ENCODE results near the gene NPRL2. TPM values are rescaled to one million over a fixed set of nuclear protein-coding genes. Genes with fewer than 3 reads are reported as not detected.

The NPRL2 gene
- total and polyA plus RNA-seq, 9 of the 15 experiments (the other 6 are each of a cell fraction or from before 2014, with no cell fraction given), result 17.4 to 40.4 (median 24.4) TPM

GRCh38 chr3:50392101-50392715 is 41.6 kb upstream of the NPRL2 start (continued):
- TF ChIP-seq ZC3H11A (IDR thresholded peaks at IDR 0.05; ENCODE audit: low read depth, low read length) (no peak), SIRT6 (IDR thresholded peaks at IDR 0.05; ENCODE audit: low read depth, low read length) (no peak), ZNF57 (CRISPR knock-in tag; IDR thresholded peaks at IDR 0.05) (no peak)

DNA sequence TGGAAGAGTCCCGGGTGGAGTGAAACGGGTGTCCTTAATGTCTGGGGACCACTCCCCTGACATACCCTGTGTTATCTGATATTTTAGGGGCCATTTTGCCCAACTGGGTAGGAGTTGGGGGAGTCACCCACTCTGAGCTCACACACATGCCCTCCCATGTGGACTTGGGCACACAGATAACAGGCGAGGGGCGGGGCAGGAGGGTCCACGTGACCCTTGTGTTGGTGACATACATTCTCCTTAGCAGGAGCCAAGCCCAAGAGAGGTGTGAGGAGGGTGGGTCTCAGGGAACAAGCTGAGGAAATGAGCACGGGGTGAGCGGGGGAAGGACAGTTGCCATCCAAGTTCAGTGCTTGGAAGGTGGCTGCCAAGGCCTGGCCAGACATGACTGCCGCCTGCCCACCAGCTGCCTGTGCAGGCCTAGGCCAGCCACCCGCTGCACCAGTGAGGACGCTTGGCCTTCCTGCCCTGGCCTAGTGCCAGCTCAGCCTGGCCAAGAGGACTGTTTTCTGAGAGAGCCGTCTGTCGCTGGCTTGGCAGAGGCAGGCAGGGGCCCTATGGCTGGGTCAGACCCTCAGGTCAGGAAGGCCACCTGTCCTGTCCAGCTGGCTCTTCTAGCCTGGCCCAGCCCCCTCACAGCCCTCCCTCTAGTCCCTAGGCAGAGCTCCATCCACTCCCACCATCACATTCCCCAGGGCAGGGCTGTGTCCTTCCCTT is 40.1 kb upstream of the NPRL2 start:
- intact Hi-C loops (cut with micrococcal nuclease), result no loop called here
- no peaks in the 10 kb centered on the region for H3K79me2 ChIP-seq (ENCODE audit: control insufficient read depth, insufficient read depth, low read length)
- DNase-seq (ENCODE audit: extremely low read depth in 1 of 4, low spot score in 3 of 4), result peak in 3 of 4 experiments; percentile 20 to 28 (median 24)
- in situ Hi-C loops (cut with MboI), result no loop called here
- WGBS (ENCODE audit: insufficient coverage, low coverage, missing lambda C conversion rate), result 10% methylated on average over 6 of the region's 12 CpGs
- peaks cover 0 to 18% of the 10 kb centered on the region in 2 experiments; a peak in 4 of 5 replicates for H3K27me3 ChIP-seq (ENCODE audit: control insufficient read depth in 2 of 2, insufficient read depth in 2 of 2, low read length in 2 of 2)
- FAIRE-seq, result no peak
- no peaks in the 10 kb centered on the region for H3K9me1 ChIP-seq (ENCODE audit: control insufficient read depth, insufficient read depth, low read length)
- ChIA-PET POLR2A (interaction anchor here (0.7 kb wide), 1 partner anchor 196 kb away, joined by 3 read pairs; no protein-coding TSS in a partner anchor), CTCF (ENCODE audit: low intra/inter-chr PET ratio) (no interaction called here)
- no peak overlapping the region for H3K4me2 ChIP-seq (ENCODE audit: insufficient read depth, low read length)
- no peak overlapping the region for H3K27ac ChIP-seq (ENCODE audit: extremely low read depth, low read depth, low read length)
- peaks cover 4 to 40% of the 10 kb centered on the region in 2 experiments; a peak in 2 of 5 replicates for H3K4me1 ChIP-seq (replicated peaks in 1 of 2; ENCODE audit: control insufficient read depth in 2 of 2, insufficient read depth in 2 of 2, low read length in 2 of 2)
- no peak overlapping the region for H2AFZ ChIP-seq (ENCODE audit: low read depth, low read length)
- no peaks in the 10 kb centered on the region for H3K9me3 ChIP-seq (replicated peaks; ENCODE audit: control insufficient read depth, insufficient read depth, low read depth, low read length)
- ATAC-seq, result 0 out of 3 replicates have a peak, but pooled peaks have one; percentile 21
- BruUV-seq (replicated peaks), result no TSS peak
- H3K4me3 ChIP-seq, result no peak overlapping the region
- H3K9ac ChIP-seq (ENCODE audit: insufficient read depth in 1 of 2, low read depth in 2 of 2, low read length in 2 of 2), result no peak overlapping the region
- H4K20me1 ChIP-seq (replicated peaks; ENCODE audit: control insufficient read depth, insufficient read depth, low read length), result no peaks in the 10 kb centered on the region
- TF ChIP-seq, protein P1, sequence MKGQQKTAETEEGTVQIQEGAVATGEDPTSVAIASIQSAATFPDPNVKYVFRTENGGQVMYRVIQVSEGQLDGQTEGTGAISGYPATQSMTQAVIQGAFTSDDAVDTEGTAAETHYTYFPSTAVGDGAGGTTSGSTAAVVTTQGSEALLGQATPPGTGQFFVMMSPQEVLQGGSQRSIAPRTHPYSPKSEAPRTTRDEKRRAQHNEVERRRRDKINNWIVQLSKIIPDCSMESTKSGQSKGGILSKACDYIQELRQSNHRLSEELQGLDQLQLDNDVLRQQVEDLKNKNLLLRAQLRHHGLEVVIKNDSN (CRISPR knock-in tag; IDR thresholded peaks at IDR 0.05), result peak; percentile 75
- TF ChIP-seq, protein P2, sequence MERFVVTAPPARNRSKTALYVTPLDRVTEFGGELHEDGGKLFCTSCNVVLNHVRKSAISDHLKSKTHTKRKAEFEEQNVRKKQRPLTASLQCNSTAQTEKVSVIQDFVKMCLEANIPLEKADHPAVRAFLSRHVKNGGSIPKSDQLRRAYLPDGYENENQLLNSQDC (CRISPR knock-in tag; IDR thresholded peaks at IDR 0.05), result no peak
- TF ChIP-seq U2AF1 (optimal IDR thresholded peaks at IDR 0.05; ENCODE audit: low read depth, low read length), result no peak
- TF ChIP-seq ZNF311 (CRISPR knock-in tag; IDR thresholded peaks at IDR 0.05), result no peak
- peak; percentile 84 for TF ChIP-seq NFIC (IDR thresholded peaks at IDR 0.05)
- peak; percentile 62; the same call in 1 of the 2 replicates for TF ChIP-seq USF2 (CRISPR knock-in tag; IDR thresholded peaks at IDR 0.05)
- 0 out of 2 replicates have a peak, but pooled peaks have one; percentile 5 for TF ChIP-seq CBFA2T2 (conservative IDR thresholded peaks at IDR 0.05)
- TF ChIP-seq RAD51 (IDR thresholded peaks at IDR 0.05; ENCODE audit: borderline replicate concordance, low read depth), result 0 out of 2 replicates have a peak, but pooled peaks have one; percentile 33
- no peaks in the 10 kb centered on the region for H3K36me3 ChIP-seq (ENCODE audit: control insufficient read depth, insufficient read depth, low read length)

Data from K562 (cell line).